ENCODE data around the gene PHF19. TPM values are rescaled to one million over a fixed set of nuclear protein-coding genes. Genes with fewer than 3 reads are reported as not detected.
A peak's percentile ranks its signal among the peaks of the same experiment; 100 is the strongest.

PHF19 gene
- polyA plus RNA-seq, 3 donors = 12.6 to 61.0 (median 12.7) TPM

GRCh38 chr9:120902569-120903535 is 25.9 kb upstream of the PHF19 start:
- H3K4me3 ChIP-seq (replicated peaks in 1 of 3; ENCODE audit: low read depth in 2 of 3, low read length in 3 of 3) = no peak overlapping the region
- peaks cover 6 to 8% of the 10 kb centered on the region in 2 donors for H3K36me3 Mint-ChIP-seq
- no peak overlapping the region for H3K4me3 Mint-ChIP-seq

More at GRCh38 chr9:120902569-120903535, 25.9 kb upstream of the PHF19 start:
- no peak overlapping the region for H2AFZ ChIP-seq (ENCODE audit: insufficient read depth, low read depth, low read length, poor library complexity, severe bottlenecking)
- no peaks in the 10 kb centered on the region for H4K20me1 ChIP-seq (ENCODE audit: insufficient read depth, low read length)
- no peak overlapping the region for H3K4me2 ChIP-seq (replicated peaks; ENCODE audit: extremely low read depth, low read length, poor library complexity, severe bottlenecking)
- TF ChIP-seq CTCF (IDR thresholded peaks at IDR 0.05) = no peak
- Mint-ChIP-seq H3K9me3 (no peaks in the 10 kb centered on the region), H3K27me3 (ENCODE audit: low read depth in 3 of 3) (peaks cover 0 to 7% (median 2%) of the 10 kb centered on the region in 3 donors), H3K4me1 (peaks cover 5% of the 10 kb centered on the region), H3K27ac (peak overlapping the region in 2 of 7 donors; percentile 21 to 74)
- no peaks in the 10 kb centered on the region for H3K79me2 ChIP-seq (ENCODE audit: insufficient read depth, low read length)
- H3K9me3 ChIP-seq (replicated peaks in 1 of 2; ENCODE audit: control insufficient read depth in 1 of 2, insufficient read depth in 1 of 2, low read length in 2 of 2) = no peaks in the 10 kb centered on the region
- 81% methylated on average over 13 of the region's 14 CpGs for WGBS (ENCODE audit: insufficient coverage)
- intact Hi-C loops (cut with micrococcal nuclease) = no loop called here
- no peak overlapping the region for H3K9ac ChIP-seq (ENCODE audit: insufficient read depth, low read length, poor library complexity, severe bottlenecking)
- H3K4me1 ChIP-seq (ENCODE audit: control insufficient read depth in 1 of 2, insufficient read depth in 2 of 2, low read length in 2 of 2) = no peaks in the 10 kb centered on the region
- peaks cover 0 to 10% of the 10 kb centered on the region in 2 donors for H3K36me3 ChIP-seq (replicated peaks in 1 of 2; ENCODE audit: control insufficient read depth in 1 of 2, insufficient read depth in 2 of 2, low read length in 2 of 2)
- H3K27ac ChIP-seq (ENCODE audit: low read depth in 1 of 2, low read length in 2 of 2) = no peak overlapping the region
- peak in 1 of 3 donors; percentile 18 for DNase-seq
- H3K27me3 ChIP-seq (ENCODE audit: control insufficient read depth in 2 of 2, insufficient read depth in 2 of 2, low read length in 2 of 2) = no peaks in the 10 kb centered on the region
